GM18870 (cell line): Measurements from ENCODE around the gene HMCN2.

Experiments used
- ATAC-seq: cut with Tn5 transposase; IDR thresholded peaks from one replicate; pipeline ENCODE4 v1.9.1; 2021; ENCODE audit warnings: moderate library complexity; ENCODE audit not compliant: unreplicated experiment

HMCN2 gene

DNA sequence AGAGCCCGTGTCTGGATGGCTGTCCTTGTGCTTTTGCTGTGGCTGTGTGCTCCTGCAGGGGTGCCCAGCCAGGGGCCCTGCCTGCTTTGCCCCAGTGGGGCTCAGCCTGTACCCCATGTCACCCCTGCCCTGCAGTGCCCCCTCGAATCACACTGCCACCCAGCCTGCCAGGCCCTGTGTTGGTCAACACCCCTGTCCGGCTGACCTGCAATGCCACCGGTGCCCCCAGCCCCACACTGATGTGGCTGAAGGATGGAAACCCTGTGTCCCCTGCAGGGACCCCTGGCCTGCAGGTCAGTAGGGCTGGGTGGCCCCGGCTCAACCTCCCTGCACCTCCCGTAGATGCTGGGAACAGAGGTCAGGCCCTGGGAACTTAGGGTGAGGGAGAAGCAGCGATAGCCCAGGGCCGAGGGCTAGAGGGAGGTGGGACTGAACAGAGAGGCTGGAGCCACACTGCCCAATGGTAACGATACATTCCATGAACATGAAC lies 96.4 kb downstream of the HMCN2 start:
- no peak for ATAC-seq

GRCh38 chr9:130362691-130363090 lies 97.1 kb downstream of the HMCN2 start:
- no peak for ATAC-seq

DNA sequence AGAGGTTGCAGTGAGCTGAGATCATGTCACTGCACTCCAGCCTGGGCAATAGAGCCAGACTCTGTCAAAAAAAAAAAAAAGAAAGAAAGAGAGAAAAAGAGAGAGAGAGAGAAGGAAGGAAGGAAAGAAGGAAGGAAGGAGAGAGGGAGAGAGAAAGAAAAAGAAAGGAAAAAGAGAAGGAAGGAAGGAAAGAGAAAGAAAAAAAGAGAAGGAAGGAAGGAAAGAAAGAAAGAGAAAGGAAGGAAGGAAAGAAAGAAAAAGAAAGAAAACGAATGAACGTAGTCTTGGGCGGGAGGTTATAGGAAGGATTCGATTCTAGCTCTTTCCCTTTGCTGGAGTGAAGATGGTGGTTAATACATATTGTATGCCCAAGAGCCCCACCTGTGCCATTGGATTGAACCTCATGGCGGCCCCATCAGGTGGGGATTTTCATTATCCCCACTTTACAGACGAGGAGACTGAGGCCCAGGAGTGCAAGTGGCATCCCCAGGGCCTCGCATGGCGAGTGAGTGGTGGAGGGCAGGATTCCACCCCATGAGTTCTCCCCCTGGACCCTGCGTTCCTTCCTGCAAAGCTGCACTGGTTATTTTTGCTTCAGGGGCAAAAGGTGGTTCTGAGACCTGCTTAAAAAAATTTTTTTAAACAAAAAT lies 98.3 kb downstream of the HMCN2 start:
- no peak for ATAC-seq

DNA sequence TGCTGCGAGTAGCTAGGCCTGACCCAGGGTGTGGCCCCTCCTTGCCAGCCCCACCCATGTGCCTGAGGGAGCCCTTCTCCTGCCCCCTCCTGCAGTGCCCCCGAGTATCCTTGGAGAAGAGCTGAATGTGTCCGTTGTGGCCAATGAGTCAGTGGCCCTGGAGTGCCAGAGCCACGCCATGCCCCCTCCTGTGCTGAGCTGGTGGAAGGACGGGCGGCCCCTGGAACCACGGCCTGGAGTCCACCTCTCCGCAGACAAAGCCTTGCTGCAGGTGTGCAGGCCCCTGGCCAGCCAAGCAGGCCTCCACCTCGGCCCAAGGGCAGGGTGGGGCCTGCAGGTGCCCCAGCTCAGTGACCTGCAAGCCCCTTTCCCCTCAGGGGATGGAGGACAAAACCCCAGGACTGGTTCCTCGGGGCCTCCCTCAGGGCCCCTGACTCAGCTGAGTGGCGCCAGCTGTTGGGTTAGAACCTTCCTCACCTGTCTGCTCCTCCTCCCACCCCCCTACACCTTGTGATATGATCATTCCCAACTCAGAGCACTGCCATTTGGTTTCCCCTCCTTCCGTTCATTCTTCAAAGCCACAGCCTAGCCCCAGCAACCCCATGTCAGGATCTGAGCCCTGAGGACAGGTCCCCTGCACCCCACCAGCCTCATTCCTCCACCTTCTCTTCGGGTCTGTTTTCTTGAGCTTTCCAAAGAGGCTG lies 99.2 kb downstream of the HMCN2 start:
- no peak for ATAC-seq

DNA sequence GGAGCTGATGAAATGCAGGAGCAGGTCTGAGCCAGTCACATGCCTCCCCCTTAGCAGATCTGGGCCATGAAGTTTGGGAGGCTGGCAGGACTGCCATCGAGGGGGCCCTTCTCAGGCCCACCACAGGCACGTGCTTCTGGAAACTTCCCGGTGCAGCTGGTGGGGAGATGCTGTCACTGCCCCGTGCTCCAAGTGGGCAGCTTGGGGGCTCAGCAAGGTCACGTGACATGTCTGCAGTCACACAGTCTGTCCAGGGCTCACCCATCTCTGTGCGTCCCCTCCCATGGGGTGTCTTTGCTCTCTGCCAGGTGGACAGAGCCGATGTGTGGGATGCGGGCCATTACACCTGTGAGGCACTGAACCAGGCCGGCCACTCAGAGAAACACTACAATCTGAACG lies 99.8 kb downstream of the HMCN2 start:
- no peak for ATAC-seq

DNA sequence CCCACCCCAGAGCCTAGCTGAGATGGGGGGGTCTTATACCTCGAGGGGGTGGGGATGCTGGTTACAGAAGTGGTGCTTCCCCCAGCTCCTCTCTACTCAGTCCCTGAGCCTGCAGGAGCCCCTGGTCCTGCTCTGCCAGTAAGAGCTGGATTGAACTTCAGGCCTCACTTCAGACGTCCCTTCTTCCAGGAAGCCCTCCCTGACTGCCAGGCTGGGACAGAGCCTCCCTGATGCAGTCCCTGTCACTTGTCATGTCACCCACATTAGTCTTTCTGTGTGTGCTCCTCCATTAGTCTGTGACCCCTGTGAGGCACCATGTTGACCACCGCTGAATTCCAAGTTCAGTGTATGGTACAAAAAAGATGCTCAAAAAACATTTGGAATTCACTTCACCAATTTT lies 100.5 kb downstream of the HMCN2 start:
- no peak for ATAC-seq

GRCh38 chr9:130366888-130367550 lies 101.5 kb downstream of the HMCN2 start:
- ATAC-seq, result no peak

- no peak for ATAC-seq
Observed at GRCh38 chr9:130368631-130369103, 103.1 kb downstream of the HMCN2 start.

- no peak for ATAC-seq
Observed at GRCh38 chr9:130370226-130370625, 104.7 kb downstream of the HMCN2 start.

DNA sequence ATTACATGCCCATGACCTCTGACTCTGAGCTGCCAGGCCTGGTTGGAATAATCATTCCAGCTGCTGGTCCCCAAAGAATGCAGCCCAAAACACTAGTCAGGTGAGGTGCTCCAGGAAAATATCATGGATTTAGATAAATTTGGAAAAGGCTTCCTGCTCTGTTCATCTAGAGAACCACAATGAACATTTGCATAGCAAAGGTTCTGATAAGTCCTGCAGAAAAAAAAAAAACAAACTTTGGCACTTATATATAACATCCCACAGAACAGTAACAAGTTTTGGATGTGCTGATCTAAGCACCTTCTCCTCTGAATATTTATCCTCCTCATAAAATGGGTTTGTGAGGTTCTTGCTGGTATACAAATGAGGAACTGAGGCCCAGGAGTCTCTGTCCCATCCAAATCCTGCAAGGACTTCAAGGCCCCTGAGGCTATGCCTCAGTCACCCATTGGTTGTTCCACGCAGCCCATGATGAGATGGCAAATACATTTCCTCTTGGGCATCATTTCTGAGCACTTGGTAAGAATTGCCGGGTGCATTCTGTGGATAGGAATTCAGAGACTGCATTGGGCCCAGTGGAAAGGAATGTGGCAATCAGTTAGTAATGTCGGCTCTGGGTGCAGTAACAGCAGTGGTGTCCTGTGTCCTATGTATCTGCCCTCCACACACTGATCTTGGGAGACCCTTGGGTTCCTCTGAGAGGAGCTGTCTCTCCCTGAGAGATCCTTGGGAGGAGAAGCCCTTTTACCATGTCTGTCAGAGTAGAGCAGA lies 105.8 kb downstream of the HMCN2 start:
- no peak for ATAC-seq

DNA sequence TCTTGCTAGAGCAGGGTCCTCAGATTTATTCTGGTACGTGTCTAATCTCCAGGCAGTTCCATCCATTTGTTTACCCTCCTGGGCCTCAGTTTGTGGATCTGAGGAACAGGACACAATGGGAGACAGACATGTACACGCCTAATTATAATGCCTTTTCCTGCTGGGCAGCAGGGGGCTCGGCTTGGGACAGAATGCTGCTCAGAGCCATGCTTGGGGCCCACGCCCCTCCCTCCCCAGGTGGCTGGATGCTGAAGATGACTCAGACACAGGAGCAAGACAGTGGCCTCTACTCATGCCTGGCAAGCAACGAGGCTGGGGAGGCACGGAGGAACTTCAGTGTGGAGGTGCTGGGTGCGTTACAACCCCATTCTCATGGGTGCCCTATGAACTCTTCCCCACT lies 106.5 kb downstream of the HMCN2 start:
- ATAC-seq, result no peak

- no peak for ATAC-seq
Observed at GRCh38 chr9:130373679-130374325, 108.2 kb downstream of the HMCN2 start.

DNA sequence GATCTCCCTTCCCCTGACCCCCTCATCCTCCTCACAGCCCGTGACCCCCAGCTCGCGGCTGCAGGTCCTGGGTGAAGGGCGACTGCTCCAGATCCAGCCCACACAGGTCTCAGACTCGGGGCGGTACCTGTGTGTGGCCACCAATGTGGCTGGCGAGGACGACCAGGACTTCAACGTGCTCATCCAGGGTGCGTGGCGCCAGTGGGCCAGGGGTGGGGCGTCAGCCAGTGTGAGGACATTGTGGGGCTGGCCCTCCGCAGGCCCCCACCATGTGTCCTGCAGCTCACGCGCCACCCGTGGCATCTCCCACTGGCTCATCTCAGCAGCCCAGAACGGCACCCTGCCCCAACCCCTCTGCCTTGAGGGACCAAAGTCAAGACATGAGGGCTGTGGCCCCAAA lies 112.1 kb downstream of the HMCN2 start:
- no peak for ATAC-seq

GRCh38 chr9:130378875-130379648 lies 113.5 kb downstream of the HMCN2 start:
- no peak for ATAC-seq

DNA sequence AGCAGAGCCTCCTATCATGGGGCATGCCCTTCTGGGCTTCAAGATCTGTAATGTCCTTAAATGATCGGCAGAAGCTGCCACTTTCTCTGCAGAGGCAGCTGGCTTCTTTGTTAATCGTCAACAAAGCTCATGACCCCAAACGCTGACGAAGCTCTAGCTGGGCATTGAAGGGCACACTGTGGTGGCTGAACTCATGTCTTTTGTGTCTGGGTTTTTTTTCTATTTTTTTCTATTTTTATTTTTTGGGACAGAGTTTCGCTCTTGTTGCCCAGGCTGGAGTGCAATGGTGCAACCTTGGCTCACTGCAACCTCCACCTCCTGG lies 114.0 kb downstream of the HMCN2 start:
- ATAC-seq, result no peak

- ATAC-seq, result no peak
Observed at GRCh38 chr9:130380920-130381469, 115.4 kb downstream of the HMCN2 start.

GRCh38 chr9:130381660-130382059 lies 116.1 kb downstream of the HMCN2 start:
- no peak for ATAC-seq

- no peak for ATAC-seq
Observed at GRCh38 chr9:130382096-130382495, 116.5 kb downstream of the HMCN2 start.

DNA sequence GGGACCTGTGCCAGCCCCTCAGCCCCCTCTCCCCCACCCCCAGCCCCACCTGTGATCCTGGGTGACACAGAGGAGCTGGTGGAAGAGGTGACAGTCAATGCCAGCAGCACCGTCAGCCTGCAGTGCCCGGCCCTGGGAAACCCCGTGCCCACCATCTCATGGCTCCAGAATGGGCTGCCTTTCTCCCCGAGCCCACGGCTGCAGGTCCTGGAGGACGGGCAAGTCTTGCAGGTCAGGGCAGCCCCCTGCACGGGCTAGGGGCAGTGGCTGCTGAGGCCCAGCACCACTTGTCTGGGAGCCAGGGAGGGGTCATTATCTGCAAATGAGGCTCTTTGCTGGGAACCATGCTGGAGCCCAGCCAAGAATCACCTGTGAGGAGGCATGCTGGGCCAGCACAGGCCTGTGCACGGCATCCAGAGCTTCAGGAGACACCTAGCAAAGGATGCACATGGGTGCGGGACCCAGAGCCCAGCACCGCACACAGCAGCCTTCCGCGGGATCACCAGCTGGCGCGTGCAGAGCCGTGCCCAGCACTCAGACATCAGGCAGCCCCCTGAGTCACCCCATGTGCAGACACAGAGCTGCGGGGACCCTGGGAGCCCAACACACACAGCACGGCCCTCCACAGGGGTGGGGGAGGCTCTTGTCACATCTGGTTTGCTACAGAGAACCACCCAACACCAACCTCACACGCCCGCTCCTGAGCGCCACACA lies 117.2 kb downstream of the HMCN2 start:
- no peak for ATAC-seq
